ENCODE results near the gene MAP3K5. TPM values are rescaled to one million over a fixed set of nuclear protein-coding genes. Genes with fewer than 3 reads are reported as not detected.

The MAP3K5 gene
- total RNA-seq, 1 donor from 2014 or later = 1.7 TPM

GRCh38 chr6:136564180-136564579 is 228.1 kb downstream of the MAP3K5 start:
- FAIRE-seq (no peak), DNase-seq (ENCODE audit: low read depth) (no peak)
- Mint-ChIP-seq H3K9me3 (ENCODE audit: unreplicated experiment) (no peaks in the 10 kb centered on the region), H3K36me3 (ENCODE audit: low read depth, unreplicated experiment) (no peaks in the 10 kb centered on the region), H3K27me3 (ENCODE audit: low read depth, unreplicated experiment) (peaks cover 3% of the 10 kb centered on the region), H3K4me3 (ENCODE audit: unreplicated experiment) (no peak overlapping the region), H3K27ac (ENCODE audit: unreplicated experiment) (no peak overlapping the region), H3K4me1 (ENCODE audit: low read depth, unreplicated experiment) (peaks cover 2% of the 10 kb centered on the region)
- Histone ChIP-seq H4K20me1 (ENCODE audit: insufficient read depth, low read length) (no peaks in the 10 kb centered on the region), H3K27me3 (ENCODE audit: insufficient read depth, low read length) (no peaks in the 10 kb centered on the region), H3K4me1 (ENCODE audit: insufficient read depth, low read length) (no peaks in the 10 kb centered on the region), H3K27ac (ENCODE audit: low read depth, low read length) (no peak overlapping the region), H3K4me3 (ENCODE audit: insufficient read depth, low read depth, low read length) (no peak overlapping the region), H3K9me3 (ENCODE audit: insufficient read depth, low read depth, low read length) (no peaks in the 10 kb centered on the region), H3K36me3 (ENCODE audit: insufficient read depth, low read length) (peaks cover 2% of the 10 kb centered on the region), H2AFZ (ENCODE audit: low read depth, low read length) (no peak overlapping the region), H3K9ac (ENCODE audit: low read length) (no peak overlapping the region), H3K4me2 (ENCODE audit: low read length) (no peak overlapping the region), H3K79me2 (ENCODE audit: insufficient read depth, low read length) (no peaks in the 10 kb centered on the region)
- TF ChIP-seq EZH2 (IDR thresholded peaks at IDR 0.05; ENCODE audit: insufficient read depth, low read length) = no peak
- no peak for TF ChIP-seq CTCF (IDR thresholded peaks at IDR 0.05; ENCODE audit: insufficient read depth, low read depth, low read length)

- Histone ChIP-seq H4K20me1 (ENCODE audit: insufficient read depth, low read length) (no peaks in the 10 kb centered on the region), H3K27me3 (ENCODE audit: insufficient read depth, low read length) (no peaks in the 10 kb centered on the region), H3K9ac (ENCODE audit: low read length) (no peak overlapping the region), H2AFZ (ENCODE audit: low read depth, low read length) (no peak overlapping the region), H3K4me1 (ENCODE audit: insufficient read depth, low read length) (no peaks in the 10 kb centered on the region), H3K9me3 (ENCODE audit: insufficient read depth, low read depth, low read length) (no peaks in the 10 kb centered on the region), H3K27ac (ENCODE audit: low read depth, low read length) (no peak overlapping the region), H3K36me3 (ENCODE audit: insufficient read depth, low read length) (peaks cover 2% of the 10 kb centered on the region), H3K79me2 (ENCODE audit: insufficient read depth, low read length) (no peaks in the 10 kb centered on the region), H3K4me2 (ENCODE audit: low read length) (no peak overlapping the region), H3K4me3 (ENCODE audit: insufficient read depth, low read depth, low read length) (no peak overlapping the region)
- no peaks in the 10 kb centered on the region for H3K9me3 Mint-ChIP-seq (ENCODE audit: unreplicated experiment)
- no peak overlapping the region for H3K27ac Mint-ChIP-seq (ENCODE audit: unreplicated experiment)
- no peak for DNase-seq (ENCODE audit: low read depth)
- FAIRE-seq = no peak
- H3K4me1 Mint-ChIP-seq (ENCODE audit: low read depth, unreplicated experiment) = peaks cover 2% of the 10 kb centered on the region
- H3K27me3 Mint-ChIP-seq (ENCODE audit: low read depth, unreplicated experiment) = peaks cover 3% of the 10 kb centered on the region
- no peak for TF ChIP-seq EZH2 (IDR thresholded peaks at IDR 0.05; ENCODE audit: insufficient read depth, low read length)
- TF ChIP-seq CTCF (IDR thresholded peaks at IDR 0.05; ENCODE audit: insufficient read depth, low read depth, low read length) = no peak
- H3K4me3 Mint-ChIP-seq (ENCODE audit: unreplicated experiment) = no peak overlapping the region
- H3K36me3 Mint-ChIP-seq (ENCODE audit: low read depth, unreplicated experiment) = no peaks in the 10 kb centered on the region
Observed at GRCh38 chr6:136563386-136564152, 228.7 kb downstream of the MAP3K5 start.

GRCh38 chr6:136562211-136562610 is 230.1 kb downstream of the MAP3K5 start:
- peaks cover 2% of the 10 kb centered on the region for H3K4me1 Mint-ChIP-seq (ENCODE audit: low read depth, unreplicated experiment)
- Histone ChIP-seq H3K27me3 (ENCODE audit: insufficient read depth, low read length) (no peaks in the 10 kb centered on the region), H2AFZ (ENCODE audit: low read depth, low read length) (no peak overlapping the region), H3K4me3 (ENCODE audit: insufficient read depth, low read depth, low read length) (no peak overlapping the region), H3K9me3 (ENCODE audit: insufficient read depth, low read depth, low read length) (no peaks in the 10 kb centered on the region), H3K4me1 (ENCODE audit: insufficient read depth, low read length) (no peaks in the 10 kb centered on the region), H3K79me2 (ENCODE audit: insufficient read depth, low read length) (no peaks in the 10 kb centered on the region), H3K27ac (ENCODE audit: low read depth, low read length) (no peak overlapping the region), H3K36me3 (ENCODE audit: insufficient read depth, low read length) (peaks cover 2% of the 10 kb centered on the region), H4K20me1 (ENCODE audit: insufficient read depth, low read length) (no peaks in the 10 kb centered on the region), H3K4me2 (ENCODE audit: low read length) (no peak overlapping the region), H3K9ac (ENCODE audit: low read length) (no peak overlapping the region)
- peaks cover 3% of the 10 kb centered on the region for H3K27me3 Mint-ChIP-seq (ENCODE audit: low read depth, unreplicated experiment)
- no peaks in the 10 kb centered on the region for H3K36me3 Mint-ChIP-seq (ENCODE audit: low read depth, unreplicated experiment)
- no peak for TF ChIP-seq EZH2 (IDR thresholded peaks at IDR 0.05; ENCODE audit: insufficient read depth, low read length)
- TF ChIP-seq CTCF (IDR thresholded peaks at IDR 0.05; ENCODE audit: insufficient read depth, low read depth, low read length) = no peak
- no peak for FAIRE-seq
- H3K27ac Mint-ChIP-seq (ENCODE audit: unreplicated experiment) = no peak overlapping the region
- no peak for DNase-seq (ENCODE audit: low read depth)
- H3K9me3 Mint-ChIP-seq (ENCODE audit: unreplicated experiment) = no peaks in the 10 kb centered on the region
- H3K4me3 Mint-ChIP-seq (ENCODE audit: unreplicated experiment) = no peak overlapping the region
